Vagina (tissue), 2 donors: ENCODE data around the gene FAM171A1. TPM values are rescaled to one million over a fixed set of nuclear protein-coding genes. Genes with fewer than 3 reads are reported as not detected.
"Not testable (repeated sequence)": the region's sequence is repeated elsewhere in the genome, so short reads cannot be mapped to it uniquely, and the experiment has no call there.

Source experiments
- DNase-seq, 2 donors: peaks; one replicate each; pipeline ENCODE4 v3.0.0-alpha.2; 2017; ENCODE audit errors: extremely low spot score in 2 of 2
- H3K27ac ChIP-seq: fragments of 200-600 bp; sonication (generic); one replicate; pipeline ENCODE4 v1.5.1; 2019
- H3K27me3 ChIP-seq: fragments of 200-600 bp; sonication (generic); one replicate; pipeline ENCODE4 v1.5.1; 2019
- H3K36me3 ChIP-seq, 2 donors: fragments of 200-600 bp; sonication (generic); one replicate each; pipeline ENCODE4 v1.5.1; 2017 to 2019
- H3K4me1 ChIP-seq: fragments of 200-600 bp; sonication (generic); one replicate; pipeline ENCODE4 v1.5.1; 2019
- H3K4me3 ChIP-seq, 2 donors: fragments of 200-600 bp; sonication (generic); 1 replicate in 1 of 2; 2 replicates in 1 of 2; pipeline ENCODE4 v1.5.1; 2016 to 2019
- H3K9me3 ChIP-seq: fragments of 200-600 bp; sonication (generic); one replicate; pipeline ENCODE4 v1.5.1; 2019
- POLR2A ChIP-seq, 2 donors: fragments of 450-650 bp; IDR thresholded peaks; one replicate each; pipeline ENCODE4 v1.6.1; 2017; ENCODE audit warnings: antibody characterized with exemption in 2 of 2, mild to moderate bottlenecking in 2 of 2, moderate library complexity in 2 of 2
- POLR2AphosphoS5 ChIP-seq, 2 donors: sonication (generic); formaldehyde crosslinking; IDR thresholded peaks; one replicate each; pipeline ENCODE4 v1.9.0; 2017; ENCODE audit warnings: antibody characterized with exemption in 2 of 2, mild to moderate bottlenecking in 2 of 2, low read depth in 1 of 2; ENCODE audit not compliant: insufficient read depth in 1 of 2
- intact Hi-C: fragments of 100-400 bp; cut with DNase I; formaldehyde crosslinking; loops from one replicate; pipeline ENCODE4 v1.15.1; 2023
- total RNA-seq: library from RNA; depleted of rRNA; stranded (reverse); fragments of >200 nt; gene quantifications from one replicate; pipeline ENCODE4 v1.2.3, GENCODE V29; 2016
- TF ChIP-seq, protein P1 (sequence below), 3 experiments: fragments of 450-650 bp in 2 of 3; fragments of 200-600 bp in 1 of 3; sonication (generic) in 1 of 3; IDR thresholded peaks; one replicate each; pipeline ENCODE4 v1.5.1; 2017 to 2019; ENCODE audit warnings: antibody characterized with exemption in 3 of 3, mild to moderate bottlenecking in 2 of 3, moderate library complexity in 2 of 3

Gene FAM171A1
- total RNA-seq, 1 donor from 2014 or later: 8.6 TPM

DNA sequence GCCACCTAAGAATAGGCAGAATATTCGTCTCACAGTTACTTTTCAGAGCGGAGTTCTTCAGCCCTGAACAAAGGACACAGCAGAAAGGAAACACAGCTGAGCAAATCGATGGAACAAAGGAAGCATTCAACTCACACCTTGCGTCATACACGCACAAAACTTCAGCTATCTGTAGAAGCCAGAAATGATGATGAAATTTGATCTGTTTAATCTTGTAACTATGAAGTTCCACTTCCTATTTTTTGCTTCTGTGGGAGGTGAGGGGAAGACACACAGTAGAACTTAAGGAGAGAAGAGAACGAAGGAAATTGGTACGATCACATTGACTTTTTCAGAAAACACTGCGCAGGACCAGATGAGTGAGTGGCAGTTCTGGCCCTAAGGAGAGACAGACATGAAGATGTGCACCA lies 26.2 kb downstream of the FAM171A1 start:
- intact Hi-C loops: no loop called here
- TF ChIP-seq, protein P1, sequence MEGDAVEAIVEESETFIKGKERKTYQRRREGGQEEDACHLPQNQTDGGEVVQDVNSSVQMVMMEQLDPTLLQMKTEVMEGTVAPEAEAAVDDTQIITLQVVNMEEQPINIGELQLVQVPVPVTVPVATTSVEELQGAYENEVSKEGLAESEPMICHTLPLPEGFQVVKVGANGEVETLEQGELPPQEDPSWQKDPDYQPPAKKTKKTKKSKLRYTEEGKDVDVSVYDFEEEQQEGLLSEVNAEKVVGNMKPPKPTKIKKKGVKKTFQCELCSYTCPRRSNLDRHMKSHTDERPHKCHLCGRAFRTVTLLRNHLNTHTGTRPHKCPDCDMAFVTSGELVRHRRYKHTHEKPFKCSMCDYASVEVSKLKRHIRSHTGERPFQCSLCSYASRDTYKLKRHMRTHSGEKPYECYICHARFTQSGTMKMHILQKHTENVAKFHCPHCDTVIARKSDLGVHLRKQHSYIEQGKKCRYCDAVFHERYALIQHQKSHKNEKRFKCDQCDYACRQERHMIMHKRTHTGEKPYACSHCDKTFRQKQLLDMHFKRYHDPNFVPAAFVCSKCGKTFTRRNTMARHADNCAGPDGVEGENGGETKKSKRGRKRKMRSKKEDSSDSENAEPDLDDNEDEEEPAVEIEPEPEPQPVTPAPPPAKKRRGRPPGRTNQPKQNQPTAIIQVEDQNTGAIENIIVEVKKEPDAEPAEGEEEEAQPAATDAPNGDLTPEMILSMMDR (IDR thresholded peaks at IDR 0.05): no peak
- TF ChIP-seq POLR2A (IDR thresholded peaks at IDR 0.05) (no peak), POLR2AphosphoS5 (IDR thresholded peaks at IDR 0.05; ENCODE audit: insufficient read depth in 1 of 2, low read depth in 1 of 2) (no peak)
- Histone ChIP-seq H3K27ac (no peak overlapping the region), H3K36me3 (no peaks in the 10 kb centered on the region), H3K9me3 (no peaks in the 10 kb centered on the region), H3K27me3 (no peaks in the 10 kb centered on the region), H3K4me3 (no peak overlapping the region), H3K4me1 (peaks cover 27% of the 10 kb centered on the region)
- no peak for DNase-seq

DNA sequence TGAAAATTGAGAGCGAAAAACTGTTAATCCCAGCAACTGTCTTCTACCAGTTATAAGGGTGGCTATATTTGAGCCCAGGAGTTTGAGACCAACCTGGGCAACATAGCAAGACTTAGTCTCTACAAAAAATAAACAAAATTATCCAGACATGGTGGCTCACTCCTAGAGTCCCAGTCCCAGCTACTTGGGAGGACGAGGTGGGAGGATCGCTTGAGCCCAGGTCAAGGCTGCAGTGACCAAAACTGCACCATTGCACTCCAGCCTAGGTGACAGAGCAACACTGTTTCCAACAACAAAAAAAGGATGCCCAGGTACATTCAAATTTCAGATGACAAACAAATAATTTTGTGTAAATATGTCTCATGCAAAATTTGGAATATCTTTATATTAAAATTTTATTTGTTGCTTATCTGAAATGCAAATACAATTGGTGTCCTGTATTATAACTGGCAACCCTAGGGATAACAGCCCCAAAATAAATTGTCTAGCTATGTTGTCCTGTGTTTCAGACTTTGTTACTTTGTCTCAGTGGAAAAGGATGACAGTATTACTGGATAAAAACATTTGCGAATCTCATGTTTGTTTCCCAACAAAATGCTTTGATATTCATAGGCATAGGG lies 26.7 kb downstream of the FAM171A1 start:
- H3K9me3 ChIP-seq: no peaks in the 10 kb centered on the region
- H3K36me3 ChIP-seq: no peaks in the 10 kb centered on the region
- TF ChIP-seq POLR2A (IDR thresholded peaks at IDR 0.05) (no peak), POLR2AphosphoS5 (IDR thresholded peaks at IDR 0.05; ENCODE audit: insufficient read depth in 1 of 2, low read depth in 1 of 2) (no peak)
- TF ChIP-seq, protein P1 (IDR thresholded peaks at IDR 0.05): no peak
- intact Hi-C loops: no loop called here
- H3K4me3 ChIP-seq: no peak overlapping the region
- no peaks in the 10 kb centered on the region for H3K27me3 ChIP-seq
- DNase-seq: no peak
- peaks cover 27% of the 10 kb centered on the region for H3K4me1 ChIP-seq
- H3K27ac ChIP-seq: no peak overlapping the region

DNA sequence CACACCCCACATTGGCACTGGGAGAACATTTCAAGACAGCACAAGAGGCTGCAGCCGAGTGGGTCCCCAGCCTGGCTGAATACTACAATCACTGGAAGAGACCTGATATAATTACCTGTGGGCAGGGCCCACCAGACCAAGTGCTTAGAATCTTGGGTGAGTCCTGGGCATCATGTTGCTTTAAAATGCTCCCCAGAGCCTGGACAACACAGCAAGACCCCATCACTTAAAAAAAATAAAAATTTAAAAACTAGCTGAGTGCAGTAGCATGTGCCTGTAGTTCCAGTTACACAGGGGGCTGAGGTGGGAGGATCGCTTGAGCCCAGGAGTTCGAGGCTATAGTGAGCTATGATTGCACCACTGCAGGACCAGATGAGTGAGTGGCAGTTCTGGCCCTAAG lies 28.1 kb downstream of the FAM171A1 start:
- Histone ChIP-seq H3K27ac (no peak overlapping the region), H3K9me3 (no peaks in the 10 kb centered on the region), H3K27me3 (no peaks in the 10 kb centered on the region), H3K4me3 (no peak overlapping the region), H3K4me1 (peaks cover 14% of the 10 kb centered on the region), H3K36me3 (no peaks in the 10 kb centered on the region)
- intact Hi-C loops: no loop called here
- no peak for DNase-seq
- TF ChIP-seq, protein P1 (IDR thresholded peaks at IDR 0.05): no peak
- TF ChIP-seq POLR2AphosphoS5 (IDR thresholded peaks at IDR 0.05; ENCODE audit: insufficient read depth in 1 of 2, low read depth in 1 of 2) (no peak), POLR2A (IDR thresholded peaks at IDR 0.05) (no peak)

DNA sequence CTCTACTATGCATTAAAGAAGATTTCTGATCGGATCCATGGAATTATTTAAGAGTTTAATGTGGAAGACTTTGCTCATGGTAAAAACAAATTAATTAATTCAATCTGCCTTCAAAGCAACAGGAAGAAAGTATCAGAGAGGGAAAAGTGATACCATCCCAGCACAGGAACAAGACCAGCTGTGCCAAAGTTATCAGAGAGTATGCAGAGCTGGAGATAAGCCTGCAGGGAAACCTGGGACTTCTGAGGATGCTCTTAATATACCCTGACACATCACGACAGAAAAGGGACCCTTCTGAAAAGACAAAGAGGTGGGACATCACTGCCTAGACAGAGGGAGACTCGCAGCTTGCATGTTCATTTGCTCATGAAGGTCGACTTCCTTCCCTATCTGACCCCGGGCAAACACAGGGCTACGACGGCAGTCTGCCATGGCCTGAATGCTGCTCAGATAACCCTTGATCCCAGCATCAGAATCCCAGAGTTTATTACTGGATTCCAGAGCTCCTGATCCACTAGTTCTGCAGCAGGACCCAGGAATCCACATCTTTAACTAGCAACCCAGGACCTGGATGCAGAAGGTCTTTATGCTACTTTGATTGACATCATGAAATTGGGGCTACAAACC lies 29.5 kb downstream of the FAM171A1 start:
- intact Hi-C loops: no loop called here
- no peak for TF ChIP-seq POLR2A (IDR thresholded peaks at IDR 0.05)
- no peak for TF ChIP-seq POLR2AphosphoS5 (IDR thresholded peaks at IDR 0.05; ENCODE audit: insufficient read depth in 1 of 2, low read depth in 1 of 2)
- TF ChIP-seq, protein P1 (IDR thresholded peaks at IDR 0.05): no peak
- H3K27ac ChIP-seq: no peak overlapping the region
- H3K36me3 ChIP-seq: no peaks in the 10 kb centered on the region
- peaks cover 10% of the 10 kb centered on the region for H3K4me1 ChIP-seq
- H3K4me3 ChIP-seq: no peak overlapping the region
- no peaks in the 10 kb centered on the region for H3K27me3 ChIP-seq
- H3K9me3 ChIP-seq: no peaks in the 10 kb centered on the region
- no peak for DNase-seq

DNA sequence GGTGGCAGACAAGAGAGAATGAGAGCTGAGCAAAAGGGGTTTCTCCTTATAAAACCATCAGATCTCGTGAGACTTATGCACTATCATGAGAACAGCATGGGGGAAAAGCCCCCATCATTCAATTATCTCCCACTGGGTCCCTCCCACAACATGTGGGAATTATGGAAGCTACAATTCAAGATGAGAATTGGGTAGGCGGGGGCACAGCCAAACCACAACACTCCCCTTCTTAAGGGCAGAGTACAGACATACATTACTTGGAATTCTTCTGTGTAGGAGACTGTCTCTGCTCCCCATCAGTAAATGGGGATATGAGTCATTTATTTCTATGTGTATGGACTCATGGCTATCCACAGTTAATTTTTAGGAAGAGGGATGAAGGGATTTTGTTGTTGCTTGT lies 31.2 kb downstream of the FAM171A1 start:
- H3K27me3 ChIP-seq: no peaks in the 10 kb centered on the region
- H3K9me3 ChIP-seq: no peaks in the 10 kb centered on the region
- H3K4me1 ChIP-seq: no peaks in the 10 kb centered on the region
- no peak for DNase-seq
- intact Hi-C loops: no loop called here
- H3K27ac ChIP-seq: no peak overlapping the region
- no peak overlapping the region for H3K4me3 ChIP-seq
- no peaks in the 10 kb centered on the region for H3K36me3 ChIP-seq
- TF ChIP-seq, protein P1 (IDR thresholded peaks at IDR 0.05): no peak
- TF ChIP-seq POLR2AphosphoS5 (IDR thresholded peaks at IDR 0.05; ENCODE audit: insufficient read depth in 1 of 2, low read depth in 1 of 2): no peak
- TF ChIP-seq POLR2A (IDR thresholded peaks at IDR 0.05): no peak

DNA sequence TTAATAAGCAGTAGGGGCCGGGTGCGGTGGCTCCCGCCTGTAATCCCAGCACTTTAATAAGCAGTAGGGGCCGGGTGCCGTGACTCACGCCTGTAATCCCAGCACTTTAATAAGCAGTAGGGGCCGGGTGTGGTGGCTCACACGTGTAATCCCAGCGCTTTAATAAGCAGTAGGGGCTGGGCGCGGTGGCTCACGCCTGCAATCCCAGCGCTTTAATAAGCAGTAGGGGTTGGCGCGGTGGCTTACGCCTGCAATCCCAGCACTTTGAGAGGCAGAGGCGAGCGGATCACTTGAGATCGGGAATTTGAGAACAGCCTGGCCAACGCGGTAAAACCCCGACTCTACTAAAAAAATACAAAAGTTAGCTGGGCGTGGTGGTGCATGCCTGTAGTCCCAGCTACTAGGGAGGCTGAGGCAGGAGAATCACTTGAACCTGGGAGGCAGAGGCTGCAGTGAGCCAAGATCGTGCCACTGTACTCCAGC lies 33.6 kb downstream of the FAM171A1 start:
- H3K27ac ChIP-seq, intact Hi-C loops, DNase-seq, H3K4me3 ChIP-seq, H3K4me1 ChIP-seq, H3K9me3 ChIP-seq, H3K27me3 ChIP-seq, H3K36me3 ChIP-seq: not testable (repeated sequence)
